Measurements from ENCODE around the gene LRTM2.

LRTM2 gene

DNA sequence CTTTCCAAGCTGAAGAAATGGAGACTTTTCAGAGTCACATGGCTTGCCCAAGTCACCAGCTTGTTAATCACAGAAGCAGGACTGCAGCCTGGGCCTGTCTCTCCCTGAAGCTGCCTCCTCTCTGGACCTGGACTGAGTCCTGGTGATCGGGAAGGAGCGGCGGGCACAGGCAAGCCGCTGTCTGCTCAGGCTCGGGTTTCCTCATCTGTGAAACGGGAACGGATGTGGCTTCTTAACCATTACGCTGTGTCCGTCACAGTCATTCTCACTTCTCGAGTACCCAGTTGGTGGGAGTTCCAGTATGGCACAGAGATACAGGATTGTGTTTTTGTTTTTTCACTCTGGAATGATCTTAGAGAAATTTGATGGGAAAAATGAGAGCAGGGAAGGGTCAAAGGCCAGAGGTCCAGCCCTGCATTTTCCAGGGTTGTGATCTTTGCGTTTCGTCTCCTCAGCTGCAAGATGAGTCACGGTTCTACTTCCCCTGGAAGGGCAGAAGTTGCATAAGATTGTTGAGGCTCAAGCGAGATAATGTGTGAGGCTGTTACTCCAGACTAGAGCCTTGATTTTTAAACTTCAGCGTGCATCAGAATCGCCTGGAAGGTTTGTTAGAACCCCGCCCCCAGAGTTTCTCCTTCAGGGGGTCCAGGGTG is 7.6 kb upstream of the LRTM2 start:
- Histone ChIP-seq H3K4me2 (ENCODE audit: low read depth, low read length, poor library complexity, severe bottlenecking) (peak overlapping the region; percentile 64), H3K4me3 (ENCODE audit: low read length, poor library complexity, severe bottlenecking) (no peak overlapping the region), H3F3A (ENCODE audit: low read depth) (no peaks in the 10 kb centered on the region), H3K79me2 (ENCODE audit: insufficient read depth, low read length) (peaks cover 16% of the 10 kb centered on the region; the same call in 1 of the 2 replicates), H3K9ac (ENCODE audit: low read depth, low read length, poor library complexity, severe bottlenecking) (no peak overlapping the region), H4K20me1 (ENCODE audit: insufficient read depth, low read length, poor library complexity, severe bottlenecking) (no peaks in the 10 kb centered on the region), H3K27me3 (ENCODE audit: insufficient read depth, low read length, poor library complexity, severe bottlenecking) (no peaks in the 10 kb centered on the region), H3K9me3 (ENCODE audit: insufficient read depth, low read depth, low read length) (no peaks in the 10 kb centered on the region), H3K9me2 (replicated peaks; ENCODE audit: low read depth, low read length) (no peaks in the 10 kb centered on the region), H3K4me1 (ENCODE audit: insufficient read depth, low read length, poor library complexity, severe bottlenecking) (peaks cover 34% of the 10 kb centered on the region), H2AFZ (ENCODE audit: low read length) (no peak overlapping the region), H3K36me3 (ENCODE audit: insufficient read depth, low read length) (no peaks in the 10 kb centered on the region)
- TF ChIP-seq, protein P1, sequence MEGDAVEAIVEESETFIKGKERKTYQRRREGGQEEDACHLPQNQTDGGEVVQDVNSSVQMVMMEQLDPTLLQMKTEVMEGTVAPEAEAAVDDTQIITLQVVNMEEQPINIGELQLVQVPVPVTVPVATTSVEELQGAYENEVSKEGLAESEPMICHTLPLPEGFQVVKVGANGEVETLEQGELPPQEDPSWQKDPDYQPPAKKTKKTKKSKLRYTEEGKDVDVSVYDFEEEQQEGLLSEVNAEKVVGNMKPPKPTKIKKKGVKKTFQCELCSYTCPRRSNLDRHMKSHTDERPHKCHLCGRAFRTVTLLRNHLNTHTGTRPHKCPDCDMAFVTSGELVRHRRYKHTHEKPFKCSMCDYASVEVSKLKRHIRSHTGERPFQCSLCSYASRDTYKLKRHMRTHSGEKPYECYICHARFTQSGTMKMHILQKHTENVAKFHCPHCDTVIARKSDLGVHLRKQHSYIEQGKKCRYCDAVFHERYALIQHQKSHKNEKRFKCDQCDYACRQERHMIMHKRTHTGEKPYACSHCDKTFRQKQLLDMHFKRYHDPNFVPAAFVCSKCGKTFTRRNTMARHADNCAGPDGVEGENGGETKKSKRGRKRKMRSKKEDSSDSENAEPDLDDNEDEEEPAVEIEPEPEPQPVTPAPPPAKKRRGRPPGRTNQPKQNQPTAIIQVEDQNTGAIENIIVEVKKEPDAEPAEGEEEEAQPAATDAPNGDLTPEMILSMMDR (conservative IDR thresholded peaks at IDR 0.05; ENCODE audit: low read length), result no peak
- no peak for TF ChIP-seq EZH2phosphoT487 (IDR thresholded peaks at IDR 0.05; ENCODE audit: borderline replicate concordance)

DNA sequence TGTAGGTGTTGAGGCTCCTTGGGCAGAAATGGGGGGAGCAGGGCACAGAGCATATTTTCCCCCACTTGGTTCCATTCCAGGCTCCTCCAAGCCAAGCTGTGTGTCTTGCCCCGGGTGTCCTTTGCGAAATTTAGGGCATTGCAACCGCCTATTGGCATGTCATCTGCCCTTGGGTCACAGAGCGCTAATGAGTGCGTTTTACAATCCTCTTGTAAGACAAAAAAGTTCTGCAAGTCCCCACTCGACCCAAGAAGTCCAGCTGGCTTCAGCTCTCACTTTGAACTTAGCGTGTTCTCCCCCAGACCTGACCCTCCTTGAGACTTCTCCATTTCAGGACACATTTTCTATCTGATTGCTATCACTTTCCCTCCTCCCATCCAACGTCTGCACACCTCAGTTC is 6.1 kb upstream of the LRTM2 start:
- no peaks in the 10 kb centered on the region for H3K27me3 ChIP-seq (ENCODE audit: insufficient read depth, low read length, poor library complexity, severe bottlenecking)
- TF ChIP-seq, protein P1 (conservative IDR thresholded peaks at IDR 0.05; ENCODE audit: low read length), result no peak
- no peak for TF ChIP-seq EZH2phosphoT487 (IDR thresholded peaks at IDR 0.05; ENCODE audit: borderline replicate concordance)
- H3K9me2 ChIP-seq (replicated peaks; ENCODE audit: low read depth, low read length), result no peaks in the 10 kb centered on the region
- H3K4me3 ChIP-seq (ENCODE audit: low read length, poor library complexity, severe bottlenecking), result no peak overlapping the region
- H2AFZ ChIP-seq (ENCODE audit: low read length), result no peak overlapping the region
- H3K4me2 ChIP-seq (ENCODE audit: low read depth, low read length, poor library complexity, severe bottlenecking), result no peak overlapping the region
- H3K36me3 ChIP-seq (ENCODE audit: insufficient read depth, low read length), result no peaks in the 10 kb centered on the region
- H3K9ac ChIP-seq (ENCODE audit: low read depth, low read length, poor library complexity, severe bottlenecking), result no peak overlapping the region
- H3K4me1 ChIP-seq (ENCODE audit: insufficient read depth, low read length, poor library complexity, severe bottlenecking), result peaks cover 19% of the 10 kb centered on the region
- H4K20me1 ChIP-seq (ENCODE audit: insufficient read depth, low read length, poor library complexity, severe bottlenecking), result no peaks in the 10 kb centered on the region
- H3K79me2 ChIP-seq (ENCODE audit: insufficient read depth, low read length), result peaks cover 16% of the 10 kb centered on the region; the same call in 1 of the 2 replicates
- H3K9me3 ChIP-seq (ENCODE audit: insufficient read depth, low read depth, low read length), result no peaks in the 10 kb centered on the region
- H3F3A ChIP-seq (ENCODE audit: low read depth), result no peaks in the 10 kb centered on the region

- Histone ChIP-seq H4K20me1 (ENCODE audit: insufficient read depth, low read length, poor library complexity, severe bottlenecking) (no peaks in the 10 kb centered on the region), H3K4me1 (ENCODE audit: insufficient read depth, low read length, poor library complexity, severe bottlenecking) (peaks cover 11% of the 10 kb centered on the region), H3K9me3 (ENCODE audit: insufficient read depth, low read depth, low read length) (no peaks in the 10 kb centered on the region), H3K27me3 (ENCODE audit: insufficient read depth, low read length, poor library complexity, severe bottlenecking) (no peaks in the 10 kb centered on the region), H3K36me3 (ENCODE audit: insufficient read depth, low read length) (no peaks in the 10 kb centered on the region), H3K79me2 (ENCODE audit: insufficient read depth, low read length) (peaks cover 13% of the 10 kb centered on the region; the same call in 1 of the 2 replicates), H3K9ac (ENCODE audit: low read depth, low read length, poor library complexity, severe bottlenecking) (no peak overlapping the region), H3K9me2 (replicated peaks; ENCODE audit: low read depth, low read length) (no peaks in the 10 kb centered on the region), H3F3A (ENCODE audit: low read depth) (no peaks in the 10 kb centered on the region), H2AFZ (ENCODE audit: low read length) (no peak overlapping the region), H3K4me3 (ENCODE audit: low read length, poor library complexity, severe bottlenecking) (no peak overlapping the region), H3K4me2 (ENCODE audit: low read depth, low read length, poor library complexity, severe bottlenecking) (no peak overlapping the region)
- TF ChIP-seq EZH2phosphoT487 (IDR thresholded peaks at IDR 0.05; ENCODE audit: borderline replicate concordance), result no peak
- TF ChIP-seq, protein P1 (conservative IDR thresholded peaks at IDR 0.05; ENCODE audit: low read length), result no peak
These were observed 5.3 kb upstream of the LRTM2 start for GRCh38 chr12:1815108-1815507.
